HCT116 (cell line): Measurements from ENCODE around the gene HOXD13. TPM values are rescaled to one million over a fixed set of nuclear protein-coding genes. Genes with fewer than 3 reads are reported as not detected.

Source experiments
- ATAC-seq: fragments of 200-7000 bp; cut with Tn5 transposase; 2 replicates; pipeline ENCODE4 v1.9.1; 2020; ENCODE audit warnings: mild to moderate bottlenecking, moderate library complexity
- BruUV-seq: library from RNA; stranded (reverse); fragments of 400-500 nt; replicated peaks from 2 replicates; lab custom pipeline; 2021; lab: Mats Ljungman, UMichigan
- CTCF ChIA-PET: fragments of 300-600 bp; sonication (Branson Sonifier 250); formaldehyde crosslinking; loops from one replicate; lab custom pipeline; 2021; ENCODE audit warnings: antibody characterized with exemption; lab: Charles Lee
- POLR2A ChIA-PET: fragments of 300-600, 350-600 bp; sonication (Branson Sonifier 250); formaldehyde crosslinking; loops from one replicate; lab custom pipeline; 2021; ENCODE audit warnings: antibody characterized with exemption; lab: Charles Lee
- RAD21 ChIA-PET, 2 experiments: fragments of 300-600 bp; sonication (Branson Sonifier 250); formaldehyde crosslinking; loops; one replicate each; lab custom pipeline; 2023; ENCODE audit warnings: low total read pairs in 2 of 2; ENCODE audit not compliant: uncharacterized antibody in 2 of 2, unreplicated experiment in 2 of 2, low non-redundant PET in 1 of 2; lab: Charles Lee
- DNase-seq: peaks from one replicate; pipeline ENCODE4 v3.0.0-alpha.2; 2010; ENCODE audit warnings: low read depth, low spot score
- H2AFZ ChIP-seq: fragments of 200-600 bp; shearing (Covaris generic), sonication (generic); 2 replicates; pipeline ENCODE4 v1.6.1; 2017; ENCODE audit warnings: low read depth, mixed run types, mixed read lengths, antibody characterized with exemption, low read length; ENCODE audit not compliant: poor library complexity, severe bottlenecking
- H3K27ac ChIP-seq: 2 replicates; pipeline ENCODE4 v1.5.1; 2012; ENCODE audit warnings: low read depth, low read length
- H3K27me3 ChIP-seq: fragments of 200-600 bp; sonication (generic); 2 replicates; pipeline ENCODE4 v1.6.1; 2016; ENCODE audit warnings: mixed run types, low read length, mixed read lengths; ENCODE audit not compliant: insufficient read depth
- H3K36me3 ChIP-seq, 2 experiments: fragments of 200-500 bp in 1 of 2; fragments of 200-600 bp in 1 of 2; sonication (Bioruptor generic) in 1 of 2; sonication (generic) in 1 of 2; 2 replicates each; pipeline versions ENCODE4 v1.5.1 to v1.6.1; 2014 to 2016; ENCODE audit warnings: low read length in 2 of 2, inconsistent platforms in 1 of 2, mixed read lengths in 1 of 2, mixed run types in 1 of 2; ENCODE audit not compliant: insufficient read depth in 2 of 2, control insufficient read depth in 1 of 2
- H3K4me1 ChIP-seq, 2 experiments: fragments of 200-600 bp in 1 of 2; sonication (generic) in 1 of 2; 2 replicates each; pipeline versions ENCODE4 v1.5.1 to v1.6.1; 2012 to 2017; ENCODE audit warnings: low read length in 2 of 2, inconsistent platforms in 1 of 2, mild to moderate bottlenecking in 1 of 2, mixed read lengths in 1 of 2, mixed run types in 1 of 2, moderate library complexity in 1 of 2; ENCODE audit not compliant: insufficient read depth in 2 of 2, control insufficient read depth in 1 of 2
- H3K4me2 ChIP-seq: fragments of 200-600 bp; sonication (generic); 2 replicates; pipeline ENCODE4 v1.6.1; 2017; ENCODE audit warnings: mixed run types, low read length, mixed read lengths
- H3K4me3 ChIP-seq, 2 experiments: fragments of 200-600 bp in 1 of 2; sonication (generic) in 1 of 2; replicated peaks in 1 of 2; 2 replicates each; pipeline ENCODE4 v1.5.1; 2011 to 2016; ENCODE audit warnings: low read length in 2 of 2, control low read depth in 1 of 2, low read depth in 1 of 2, mild to moderate bottlenecking in 1 of 2, mixed read lengths in 1 of 2, mixed run types in 1 of 2
- H3K79me2 ChIP-seq: fragments of 200-600 bp; sonication (generic); 2 replicates; pipeline ENCODE4 v1.6.1; 2017; ENCODE audit warnings: mild to moderate bottlenecking, mixed run types, low read length, moderate library complexity, mixed read lengths; ENCODE audit not compliant: insufficient read depth
- H3K9ac ChIP-seq: fragments of 200-600 bp; sonication (generic); 2 replicates; pipeline ENCODE4 v1.6.1; 2016; ENCODE audit warnings: low read length, mixed read lengths
- H3K9me2 ChIP-seq: fragments of 200-600 bp; sonication (generic), shearing (Covaris generic); 2 replicates; pipeline ENCODE4 v1.6.1; 2017; ENCODE audit warnings: mixed run types, mild to moderate bottlenecking, moderate library complexity; ENCODE audit not compliant: insufficient read depth
- H3K9me3 ChIP-seq, 2 experiments: fragments of 200-500 bp in 1 of 2; fragments of 200-600 bp in 1 of 2; sonication (Bioruptor generic) in 1 of 2; sonication (generic) in 1 of 2; 2 replicates each; pipeline ENCODE4 v1.6.1; 2014 to 2017; ENCODE audit warnings: low read length in 2 of 2, mixed read lengths in 2 of 2, inconsistent platforms in 1 of 2, low read depth in 1 of 2, mild to moderate bottlenecking in 1 of 2, mixed run types in 1 of 2, moderate library complexity in 1 of 2; ENCODE audit not compliant: control insufficient read depth in 1 of 2, insufficient read depth in 1 of 2
- H4K20me1 ChIP-seq: fragments of 200-600 bp; sonication (generic), shearing (Covaris generic); 2 replicates; pipeline ENCODE4 v1.6.1; 2017; ENCODE audit warnings: mixed run types, mild to moderate bottlenecking, moderate library complexity; ENCODE audit not compliant: insufficient read depth
- ATF3 ChIP-seq: IDR thresholded peaks from 2 replicates; pipeline ENCODE4 v1.6.1; 2012
- CBX3 ChIP-seq: IDR thresholded peaks from 2 replicates; pipeline ENCODE4 v1.6.1; 2012; ENCODE audit warnings: low read depth
- CEBPB ChIP-seq: IDR thresholded peaks from 2 replicates; pipeline ENCODE4 v1.6.1; 2012; ENCODE audit warnings: low read depth
- CTCF ChIP-seq, 3 experiments: fragments of 200-600 bp in 1 of 3; sonication (generic) in 1 of 3; IDR thresholded peaks in 2 of 3; conservative IDR thresholded peaks in 1 of 3; 2 replicates each; pipeline ENCODE4 v1.5.1; 2012 to 2017; ENCODE audit warnings: low read depth in 2 of 3, low read length in 2 of 3, antibody characterized with exemption in 1 of 3, borderline replicate concordance in 1 of 3, control low read depth in 1 of 3, mild to moderate bottlenecking in 1 of 3, mixed read lengths in 1 of 3, mixed run types in 1 of 3, moderate library complexity in 1 of 3; ENCODE audit not compliant: insufficient read depth in 1 of 3
- EGR1 ChIP-seq: IDR thresholded peaks from 2 replicates; pipeline ENCODE4 v1.6.1; 2012; ENCODE audit warnings: low read depth
- ELF1 ChIP-seq: IDR thresholded peaks from 2 replicates; pipeline ENCODE4 v1.6.1; 2012; ENCODE audit warnings: low read depth, borderline replicate concordance
- EZH2phosphoT487 ChIP-seq: fragments of 200-600 bp; IDR thresholded peaks from 2 replicates; pipeline ENCODE4 v1.6.1; 2018; ENCODE audit warnings: antibody characterized with exemption, borderline replicate concordance
- FOSL1 ChIP-seq: IDR thresholded peaks from 2 replicates; pipeline ENCODE4 v1.6.1; 2012; ENCODE audit warnings: low read depth
- JUND ChIP-seq: IDR thresholded peaks from 2 replicates; pipeline ENCODE4 v1.6.1; 2012
- POLR2AphosphoS5 ChIP-seq: IDR thresholded peaks from 2 replicates; pipeline ENCODE4 v1.6.1; 2011; ENCODE audit warnings: mild to moderate bottlenecking, low read depth, low read length, moderate library complexity
- RAD21 ChIP-seq: IDR thresholded peaks from 2 replicates; pipeline ENCODE4 v1.6.1; 2012; ENCODE audit warnings: low read depth, mild to moderate bottlenecking
- REST ChIP-seq: IDR thresholded peaks from 2 replicates; pipeline ENCODE4 v1.6.1; 2012; ENCODE audit warnings: low read depth
- TCF7L2 ChIP-seq: IDR thresholded peaks from 2 replicates; pipeline ENCODE4 v1.7.0; 2011; ENCODE audit warnings: borderline replicate concordance, inconsistent platforms; ENCODE audit not compliant: insufficient read depth, insufficient read length; ENCODE audit errors: extremely low read depth
- ZBTB33 ChIP-seq: IDR thresholded peaks from 2 replicates; pipeline ENCODE4 v1.6.1; 2011; ENCODE audit warnings: mild to moderate bottlenecking, low read length, moderate library complexity; ENCODE audit not compliant: insufficient replicate concordance; ENCODE audit errors: extremely low read depth
- intact Hi-C: fragments of 100-400 bp; cut with micrococcal nuclease; formaldehyde crosslinking; loops from 2 replicates; pipeline ENCODE4 v1.10.0; 2022
- total RNA-seq: library from RNA; stranded (reverse); gene quantifications from one replicate; pipeline ENCODE4 v1.2.1, GENCODE V29; 2021; ENCODE audit not compliant: unreplicated experiment

The HOXD13 gene
- total RNA-seq, 1 experiment from 2014 or later: not detected

- no peaks in the 10 kb centered on the region for H3K27me3 ChIP-seq
- RAD21 ChIA-PET: no interaction called here
Measured at GRCh38 chr2:176103742-176104315, 11.3 kb downstream of the HOXD13 start.

More at GRCh38 chr2:176103742-176104315, 11.3 kb downstream of the HOXD13 start:
- CTCF ChIA-PET: no interaction called here
- no peaks in the 10 kb centered on the region for H3K9me3 ChIP-seq
- H4K20me1 ChIP-seq: no peaks in the 10 kb centered on the region
- H3K4me3 ChIP-seq: no peak overlapping the region
- no peaks in the 10 kb centered on the region for H3K9me2 ChIP-seq
- no peak overlapping the region for H2AFZ ChIP-seq
- no peaks in the 10 kb centered on the region for H3K36me3 ChIP-seq
- H3K79me2 ChIP-seq: no peaks in the 10 kb centered on the region
- POLR2A ChIA-PET: no interaction called here
- H3K4me1 ChIP-seq: peaks cover 0 to 11% of the 10 kb centered on the region in 2 experiments; a peak in 1 of 4 replicates
- intact Hi-C loops: no loop called here
- TF ChIP-seq CEBPB: no peak
- TF ChIP-seq REST: no peak
- no peak for TF ChIP-seq ATF3
- no peak for TF ChIP-seq ZBTB33
- no peak for TF ChIP-seq ELF1
- TF ChIP-seq EZH2phosphoT487: no peak
- TF ChIP-seq EGR1: no peak
- no peak for TF ChIP-seq CBX3
- no peak for TF ChIP-seq RAD21
- no peak for TF ChIP-seq FOSL1
- TF ChIP-seq POLR2AphosphoS5: no peak
- no peak for TF ChIP-seq CTCF (IDR thresholded peaks at IDR 0.05 in 2 of 3, conservative IDR thresholded peaks at IDR 0.05 in 1 of 3; ENCODE audit: borderline replicate concordance in 1 of 3, insufficient read depth in 1 of 3, low read depth in 2 of 3, low read length in 2 of 3)
- TF ChIP-seq TCF7L2: no peak
- no peak for TF ChIP-seq JUND
- ATAC-seq (no peak), DNase-seq (no peak)
- H3K27ac ChIP-seq: no peak overlapping the region
- no TSS peak for BruUV-seq
- no peak overlapping the region for H3K9ac ChIP-seq
- H3K4me2 ChIP-seq: no peak overlapping the region
